Activated T-cell treated with anti-CD3 and anti-CD28 coated beads for 4 hours (primary cell): ENCODE measurements around the gene PACRG.

Experiments
- DNase-seq: peaks from one replicate; pipeline ENCODE4 v3.0.0-alpha.2; 2020

Gene PACRG

GRCh38 chr6:163255265-163255664, 527.5 kb downstream of the PACRG start:
- DNase-seq = no peak

- no peak for DNase-seq
These were observed 531.9 kb downstream of the PACRG start for GRCh38 chr6:163259689-163260088.

- DNase-seq = no peak
These were observed 532.5 kb downstream of the PACRG start for GRCh38 chr6:163260111-163260895.

- DNase-seq = no peak
These were observed 533.1 kb downstream of the PACRG start for GRCh38 chr6:163260911-163261310.

GRCh38 chr6:163261361-163261760, 533.6 kb downstream of the PACRG start:
- DNase-seq = no peak

GRCh38 chr6:163262080-163262479, 534.3 kb downstream of the PACRG start:
- DNase-seq = no peak

- DNase-seq = no peak
These were observed 535.4 kb downstream of the PACRG start for GRCh38 chr6:163263196-163263595.

- no peak for DNase-seq
These were observed 536.4 kb downstream of the PACRG start for GRCh38 chr6:163263998-163264661.

- DNase-seq = no peak
These were observed 536.9 kb downstream of the PACRG start for GRCh38 chr6:163264662-163265035.

GRCh38 chr6:163281634-163282033, 553.9 kb downstream of the PACRG start:
- DNase-seq = no peak

- DNase-seq = no peak
These were observed 554.9 kb downstream of the PACRG start for GRCh38 chr6:163282672-163283071.

GRCh38 chr6:163284151-163284550, 556.4 kb downstream of the PACRG start:
- DNase-seq = no peak

GRCh38 chr6:163285691-163286090, 557.9 kb downstream of the PACRG start:
- no peak for DNase-seq

- no peak for DNase-seq
These were observed 559.9 kb downstream of the PACRG start for GRCh38 chr6:163287626-163288025.

GRCh38 chr6:163288066-163288465, 560.3 kb downstream of the PACRG start:
- DNase-seq = no peak

GRCh38 chr6:163288915-163289314, 561.1 kb downstream of the PACRG start:
- no peak for DNase-seq

GRCh38 chr6:163289447-163289846, 561.7 kb downstream of the PACRG start:
- DNase-seq = no peak

GRCh38 chr6:163290545-163291274, 562.9 kb downstream of the PACRG start:
- DNase-seq = no peak

- DNase-seq = no peak
These were observed 563.8 kb downstream of the PACRG start for GRCh38 chr6:163291622-163292021.

GRCh38 chr6:163293286-163293685, 565.5 kb downstream of the PACRG start:
- no peak for DNase-seq

GRCh38 chr6:163294734-163295133, 567.0 kb downstream of the PACRG start:
- DNase-seq = no peak

- no peak for DNase-seq
These were observed 569.2 kb downstream of the PACRG start for GRCh38 chr6:163296835-163297519.
